Measurements from ENCODE around the gene PCDHGB3.
"Not testable (repeated sequence)": the region's sequence is repeated elsewhere in the genome, so short reads cannot be mapped to it uniquely, and the experiment has no call there.

Gene PCDHGB3

GRCh38 chr5:141373673-141374317 lies 3.8 kb downstream of the PCDHGB3 start, which contains the start of gene PCDHGA6:
PCDHGA6 (plus strand) TSS chr5:141373891; CDS start chr5:141374084, 193 bp downstream.
- Histone ChIP-seq H3K27ac (no peak within 1 kb of the TSS), H3K4me2 (no peak within 1 kb of the TSS), H3K4me1 (no peaks in the 10 kb centered on the region), H3K4me3 (no peak within 1 kb of the TSS), H3K9me3 (peaks cover 73% of the 10 kb centered on the region), H3K36me3 (0 out of 2 replicates have a peak, but pooled peaks cover 7% of the 10 kb centered on the region), H3K27me3 (no peaks in the 10 kb centered on the region), H3K9ac (no peak within 1 kb of the TSS), H4K20me1 (no peaks in the 10 kb centered on the region)
- no peak for TF ChIP-seq Cebpa-rat (IDR thresholded peaks at IDR 0.05)

GRCh38 chr5:141374627-141375026 lies 4.6 kb downstream of the PCDHGB3 start:
- 0 out of 2 replicates have a peak, but pooled peaks cover 7% of the 10 kb centered on the region for H3K36me3 ChIP-seq
- no peaks in the 10 kb centered on the region for H3K4me1 ChIP-seq
- no peak overlapping the region for H3K4me2 ChIP-seq
- no peak overlapping the region for H3K9ac ChIP-seq
- no peak for TF ChIP-seq Cebpa-rat (IDR thresholded peaks at IDR 0.05)
- H3K4me3 ChIP-seq: no peak overlapping the region
- H4K20me1 ChIP-seq: no peaks in the 10 kb centered on the region
- no peaks in the 10 kb centered on the region for H3K27me3 ChIP-seq
- peaks cover 73% of the 10 kb centered on the region for H3K9me3 ChIP-seq
- H3K27ac ChIP-seq: no peak overlapping the region

GRCh38 chr5:141375444-141376155 lies 5.6 kb downstream of the PCDHGB3 start:
- not testable (repeated sequence) for H3K4me3 ChIP-seq, H3K27me3 ChIP-seq, H3K9ac ChIP-seq, H4K20me1 ChIP-seq, H3K4me1 ChIP-seq, H3K27ac ChIP-seq, H3K36me3 ChIP-seq, H3K4me2 ChIP-seq
- H3K9me3 ChIP-seq: peaks cover 65% of the 10 kb centered on the region

- no peak within 1 kb of the TSS for H3K4me2 ChIP-seq
- H3K27me3 ChIP-seq: no peaks in the 10 kb centered on the region
- no peaks in the 10 kb centered on the region for H3K36me3 ChIP-seq
- H3K9me3 ChIP-seq: peaks cover 34% of the 10 kb centered on the region
- no peak within 1 kb of the TSS for H3K27ac ChIP-seq
- H3K4me3 ChIP-seq: no peak within 1 kb of the TSS
- no peaks in the 10 kb centered on the region for H4K20me1 ChIP-seq
- H3K4me1 ChIP-seq: no peaks in the 10 kb centered on the region
- no peak for TF ChIP-seq Cebpa-rat (IDR thresholded peaks at IDR 0.05)
- H3K9ac ChIP-seq: no peak within 1 kb of the TSS
These were observed 12.6 kb downstream of the PCDHGB3 start, which contains the start of gene PCDHGA7 for GRCh38 chr5:141382469-141383294. PCDHGA7 (plus strand) TSS chr5:141382742; CDS start chr5:141382900, 158 bp downstream.

- H3K4me3 ChIP-seq: no peak overlapping the region
- peaks cover 35% of the 10 kb centered on the region for H3K9me3 ChIP-seq
- H3K9ac ChIP-seq: no peak overlapping the region
- no peaks in the 10 kb centered on the region for H3K4me1 ChIP-seq
- no peak overlapping the region for H3K27ac ChIP-seq
- no peaks in the 10 kb centered on the region for H3K36me3 ChIP-seq
- no peaks in the 10 kb centered on the region for H4K20me1 ChIP-seq
- no peak overlapping the region for H3K4me2 ChIP-seq
- no peaks in the 10 kb centered on the region for H3K27me3 ChIP-seq
- no peak for TF ChIP-seq Cebpa-rat (IDR thresholded peaks at IDR 0.05)
These were observed 13.3 kb downstream of the PCDHGB3 start for GRCh38 chr5:141383345-141383744.

GRCh38 chr5:141384471-141385267 lies 14.6 kb downstream of the PCDHGB3 start:
- H3K4me1 ChIP-seq: no peaks in the 10 kb centered on the region
- no peak overlapping the region for H3K9ac ChIP-seq
- no peaks in the 10 kb centered on the region for H3K36me3 ChIP-seq
- H3K4me2 ChIP-seq: no peak overlapping the region
- no peak overlapping the region for H3K4me3 ChIP-seq
- peaks cover 48% of the 10 kb centered on the region for H3K9me3 ChIP-seq
- no peaks in the 10 kb centered on the region for H4K20me1 ChIP-seq
- no peak overlapping the region for H3K27ac ChIP-seq
- TF ChIP-seq Cebpa-rat (IDR thresholded peaks at IDR 0.05): no peak
- no peaks in the 10 kb centered on the region for H3K27me3 ChIP-seq

- not testable (repeated sequence) for H3K27ac ChIP-seq, H3K9ac ChIP-seq, H3K4me1 ChIP-seq, H3K27me3 ChIP-seq, H3K4me2 ChIP-seq, H4K20me1 ChIP-seq, H3K36me3 ChIP-seq, H3K4me3 ChIP-seq
- H3K9me3 ChIP-seq: peaks cover 49% of the 10 kb centered on the region
These were observed 17.7 kb downstream of the PCDHGB3 start, which contains the start of gene PCDHGB4 for GRCh38 chr5:141387557-141388311. PCDHGB4 (plus strand) TSS chr5:141387698; CDS start chr5:141387885, 187 bp downstream.

GRCh38 chr5:141388661-141389060 lies 18.6 kb downstream of the PCDHGB3 start:
- H4K20me1 ChIP-seq: no peaks in the 10 kb centered on the region
- no peaks in the 10 kb centered on the region for H3K36me3 ChIP-seq
- no peaks in the 10 kb centered on the region for H3K4me1 ChIP-seq
- no peak overlapping the region for H3K4me3 ChIP-seq
- peaks cover 50% of the 10 kb centered on the region for H3K9me3 ChIP-seq
- no peak overlapping the region for H3K4me2 ChIP-seq
- H3K9ac ChIP-seq: no peak overlapping the region
- no peaks in the 10 kb centered on the region for H3K27me3 ChIP-seq
- no peak overlapping the region for H3K27ac ChIP-seq
- TF ChIP-seq Cebpa-rat (IDR thresholded peaks at IDR 0.05): peak; percentile 93
